Measurements from ENCODE around the gene CIROP.

CIROP gene

DNA sequence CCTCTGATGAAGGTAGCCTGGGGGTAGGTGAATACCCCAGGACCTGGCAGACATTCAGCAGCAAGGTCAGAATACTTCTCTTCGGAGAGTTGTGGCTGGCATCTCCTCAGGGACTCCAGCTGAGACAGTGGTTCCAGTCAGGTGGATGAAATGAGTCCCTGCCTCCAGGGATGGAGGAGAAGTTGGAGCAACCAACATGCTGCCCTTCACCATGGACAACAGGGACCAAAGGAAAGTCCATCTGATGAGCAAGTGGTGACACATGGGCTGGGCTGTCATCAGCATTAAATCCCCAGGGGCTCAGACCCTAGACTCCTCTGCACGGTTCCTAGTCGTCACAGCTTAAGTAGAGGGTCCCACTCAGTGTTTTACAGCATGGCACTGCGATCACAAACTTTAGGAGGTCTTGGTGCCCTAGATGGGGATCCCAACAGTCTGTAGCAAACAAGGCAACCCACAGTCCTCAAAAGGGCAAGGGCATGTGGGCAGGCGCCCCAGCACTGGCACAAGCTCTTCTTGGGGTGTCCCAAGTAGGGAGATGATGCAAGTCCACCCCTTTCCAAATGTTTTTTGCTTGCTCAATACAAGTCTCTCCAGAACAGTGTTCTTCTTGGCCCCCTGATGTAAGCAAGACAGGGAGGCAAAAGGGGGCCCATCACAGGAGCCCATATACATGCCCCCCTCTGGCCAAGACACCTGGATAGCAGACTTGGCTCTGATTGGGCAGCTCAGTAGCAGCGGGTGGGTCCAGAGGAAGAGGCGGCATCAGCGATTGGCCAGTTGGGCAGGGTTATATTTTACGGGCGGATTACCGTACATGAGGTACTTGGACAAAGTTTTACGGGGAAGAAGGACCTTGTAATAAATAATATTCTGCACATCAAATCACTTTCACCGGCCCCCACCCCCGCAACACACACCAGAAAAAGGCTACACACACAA, 36.7 kb downstream of the CIROP start:
- DNase-seq (ENCODE audit: low read depth), result no peak

DNA sequence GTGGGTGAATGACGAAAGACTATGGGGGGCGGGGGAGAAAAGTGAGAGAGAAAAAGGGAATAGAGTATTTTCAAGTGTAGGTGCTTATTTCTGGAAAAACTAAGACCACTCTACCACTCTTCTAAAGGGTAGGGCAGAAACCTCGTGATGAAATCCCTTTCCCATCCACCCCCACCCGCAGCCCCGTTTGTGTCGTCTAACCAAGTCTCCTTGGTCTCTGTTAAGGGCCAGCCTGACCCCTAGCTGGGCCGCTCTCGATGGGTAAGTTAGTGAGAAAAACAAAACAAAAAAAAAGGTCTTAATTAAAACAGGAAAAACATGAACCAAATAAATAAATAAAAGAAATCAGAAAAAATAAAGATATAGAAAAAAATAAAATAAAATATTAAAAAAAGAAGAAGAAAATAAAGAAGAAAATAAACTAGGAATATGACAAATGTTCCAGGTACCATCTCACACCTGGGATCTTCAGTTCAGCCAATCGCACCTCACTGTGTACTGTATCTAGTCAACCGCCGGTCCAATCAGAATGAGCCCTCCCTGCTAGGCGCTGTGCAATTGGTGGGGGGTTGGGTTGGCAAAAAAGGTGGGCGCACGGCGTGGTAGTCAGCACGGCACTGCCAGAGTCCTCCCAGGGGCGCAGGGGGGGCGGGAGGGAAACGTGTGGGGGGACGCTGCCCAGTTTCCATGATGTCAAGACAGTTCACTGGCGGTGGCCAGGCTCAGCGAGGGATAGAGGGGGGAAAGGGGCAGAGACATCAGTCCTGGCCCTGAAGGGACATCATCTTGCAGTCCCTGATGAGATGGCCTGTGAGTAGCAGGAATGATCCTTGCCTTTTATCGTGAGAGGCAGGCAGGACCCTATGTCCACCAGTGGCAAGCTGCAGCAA, 37.7 kb downstream of the CIROP start:
- no peak for DNase-seq (ENCODE audit: low read depth)

GRCh38 chr14:23066368-23066767, 38.4 kb downstream of the CIROP start:
- no peak for DNase-seq (ENCODE audit: low read depth)

DNA sequence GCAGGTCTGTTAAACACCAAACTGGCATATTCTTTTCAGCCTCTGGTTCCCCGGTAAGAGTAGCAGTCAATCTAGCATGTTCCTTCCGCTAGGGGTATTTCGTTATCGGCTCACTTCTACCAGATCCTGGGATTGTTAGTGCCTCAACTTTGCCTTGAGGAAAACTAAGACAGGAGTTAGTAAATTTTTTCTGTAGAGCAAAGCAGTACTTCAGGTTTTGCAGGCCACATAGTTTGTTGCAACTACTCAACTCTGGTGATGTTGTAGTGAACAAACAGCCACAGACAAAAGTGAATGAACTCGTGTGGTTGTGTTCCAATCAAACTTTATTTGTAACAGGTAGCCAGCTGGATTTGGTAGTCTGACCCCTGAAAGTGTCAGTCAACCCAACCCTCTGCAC, 41.2 kb downstream of the CIROP start:
- no peak for DNase-seq (ENCODE audit: low read depth)

- DNase-seq (ENCODE audit: low read depth), result no peak
Observed at GRCh38 chr14:23062002-23062401, 42.8 kb downstream of the CIROP start.

GRCh38 chr14:23060536-23061260, 44.1 kb downstream of the CIROP start:
- no peak for DNase-seq (ENCODE audit: low read depth)

GRCh38 chr14:23058654-23059504, 45.9 kb downstream of the CIROP start:
- no peak for DNase-seq (ENCODE audit: low read depth)

DNA sequence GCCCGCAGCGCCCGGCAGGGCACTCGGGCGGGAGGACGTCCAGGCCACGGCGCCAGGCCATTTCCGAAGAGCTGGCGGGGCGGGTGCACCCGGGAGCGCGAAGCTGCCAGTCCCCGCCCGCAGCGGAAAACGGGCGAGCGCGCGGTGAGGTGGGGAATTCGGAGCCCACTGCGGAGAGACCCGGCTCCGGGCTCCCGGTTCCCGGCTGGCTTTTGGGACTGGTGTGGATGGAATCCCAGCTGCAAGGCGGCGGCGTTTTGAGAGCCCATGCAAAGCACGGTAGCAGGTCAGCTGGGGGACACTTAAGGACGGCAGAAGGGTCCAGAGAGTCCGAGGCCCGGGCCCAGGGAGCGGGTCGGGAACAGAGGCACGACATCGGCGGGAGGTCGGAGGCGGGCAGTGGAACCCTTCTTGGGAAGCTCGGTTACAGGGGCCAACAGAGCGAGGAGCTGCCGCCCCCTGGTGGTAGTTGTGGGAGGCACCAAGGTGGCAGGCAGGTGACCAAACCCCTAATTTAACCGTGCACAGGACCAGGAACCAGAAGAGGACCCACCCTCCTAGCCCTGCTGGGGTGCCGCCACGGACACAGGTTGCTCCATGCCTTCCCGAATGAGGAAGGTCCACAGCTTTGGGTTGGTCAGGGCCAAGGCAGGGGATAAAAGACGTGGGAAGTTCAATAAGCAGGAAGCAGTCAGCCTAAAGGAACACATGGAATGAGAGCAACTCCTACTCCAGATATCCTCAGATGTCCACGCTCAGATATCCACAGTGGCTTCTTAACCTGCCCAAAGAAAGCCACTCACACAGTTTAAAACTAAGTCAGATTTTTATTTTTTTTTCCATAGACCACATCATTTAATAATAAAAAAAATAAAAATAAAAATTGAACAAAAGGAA, 46.8 kb downstream of the CIROP start:
- DNase-seq (ENCODE audit: low read depth), result peak; percentile 79

- DNase-seq (ENCODE audit: low read depth), result peak; percentile 40
Observed at GRCh38 chr14:23056956-23057756, 47.6 kb downstream of the CIROP start, which contains the start of gene CDH24. TSS of gene CDH24 (minus strand) at chr14:23057520. CDS start at chr14:23055733, 1,787 bp downstream.

GRCh38 chr14:23056145-23056955, 48.4 kb downstream of the CIROP start:
- DNase-seq (ENCODE audit: low read depth), result peak; percentile 54

GRCh38 chr14:23055621-23056144, 49.1 kb downstream of the CIROP start:
- no peak for DNase-seq (ENCODE audit: low read depth)

- DNase-seq (ENCODE audit: low read depth), result no peak
Observed at GRCh38 chr14:23055147-23055550, 49.6 kb downstream of the CIROP start.

DNA sequence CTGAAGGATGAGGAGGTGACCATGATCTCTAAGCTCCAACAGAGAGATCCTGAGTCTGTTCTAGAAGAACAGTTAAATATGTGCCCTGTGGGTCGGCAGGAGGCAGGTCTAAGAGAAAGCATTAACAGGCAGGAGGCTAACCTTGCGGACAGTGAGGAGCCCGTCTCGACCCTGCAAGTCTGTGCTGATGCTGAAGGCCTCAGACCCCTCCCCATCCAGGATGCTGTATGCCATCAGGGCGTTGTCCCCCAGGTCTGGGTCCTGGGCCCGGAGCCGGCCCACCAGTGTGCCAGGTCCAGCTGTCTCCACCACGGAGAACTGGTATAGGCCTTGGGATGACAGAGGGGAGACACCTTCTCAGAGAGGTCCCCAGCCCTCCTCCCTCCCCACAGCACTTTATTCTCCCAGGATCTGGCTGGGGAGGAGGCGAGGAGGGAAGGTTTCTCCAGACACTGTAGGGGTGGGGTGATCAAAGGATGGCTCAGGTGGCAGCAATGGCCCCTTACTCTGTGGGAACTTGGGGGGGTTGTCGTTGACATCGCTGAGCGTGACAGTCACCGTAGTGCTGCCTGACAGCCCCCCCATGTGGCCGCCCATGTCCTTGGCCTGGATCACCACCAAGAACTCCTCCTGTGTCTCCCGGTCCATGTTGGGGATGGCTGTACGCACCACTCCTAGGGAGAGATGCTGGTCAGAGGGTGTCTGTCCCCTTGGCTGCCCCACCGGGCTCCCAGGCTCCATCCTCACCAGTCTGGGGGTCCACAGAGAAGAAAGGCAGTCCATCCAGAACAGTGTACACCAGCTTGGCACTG, 50.6 kb downstream of the CIROP start:
- DNase-seq (ENCODE audit: low read depth), result no peak

GRCh38 chr14:23053426-23053825, 51.4 kb downstream of the CIROP start:
- no peak for DNase-seq (ENCODE audit: low read depth)

- no peak for DNase-seq (ENCODE audit: low read depth)
Observed at GRCh38 chr14:23052671-23053070, 52.1 kb downstream of the CIROP start.

- DNase-seq (ENCODE audit: low read depth), result no peak
Observed at GRCh38 chr14:23052182-23052623, 52.6 kb downstream of the CIROP start.

All from activated T-helper 9 cell treated with anti-CD3 and anti-CD28 coated beads, Interleukin-2, amount 50 U/mL, for 16 hours (primary cell).